ENCODE results near the gene CDC123.

- TF ChIP-seq POLR2A (IDR thresholded peaks at IDR 0.05) (no peak), CTCF (IDR thresholded peaks at IDR 0.05) (no peak), EP300 (IDR thresholded peaks at IDR 0.05; ENCODE audit: low read depth) (no peak), POLR2AphosphoS5 (IDR thresholded peaks at IDR 0.05) (no peak)
Observed at GRCh38 chr10:12213621-12214020, 17.6 kb downstream of the CDC123 start.
